HG02943 (cell line): ENCODE results near the gene MYO3B.
"Not testable (repeated sequence)": the region's sequence is repeated elsewhere in the genome, so short reads cannot be mapped to it uniquely, and the experiment has no call there.

Experiments used
- ATAC-seq: cut with Tn5 transposase; IDR thresholded peaks from one replicate; pipeline ENCODE4 v1.9.1; 2021; ENCODE audit warnings: mild to moderate bottlenecking, low read depth, moderate library complexity; ENCODE audit not compliant: unreplicated experiment

MYO3B gene

DNA sequence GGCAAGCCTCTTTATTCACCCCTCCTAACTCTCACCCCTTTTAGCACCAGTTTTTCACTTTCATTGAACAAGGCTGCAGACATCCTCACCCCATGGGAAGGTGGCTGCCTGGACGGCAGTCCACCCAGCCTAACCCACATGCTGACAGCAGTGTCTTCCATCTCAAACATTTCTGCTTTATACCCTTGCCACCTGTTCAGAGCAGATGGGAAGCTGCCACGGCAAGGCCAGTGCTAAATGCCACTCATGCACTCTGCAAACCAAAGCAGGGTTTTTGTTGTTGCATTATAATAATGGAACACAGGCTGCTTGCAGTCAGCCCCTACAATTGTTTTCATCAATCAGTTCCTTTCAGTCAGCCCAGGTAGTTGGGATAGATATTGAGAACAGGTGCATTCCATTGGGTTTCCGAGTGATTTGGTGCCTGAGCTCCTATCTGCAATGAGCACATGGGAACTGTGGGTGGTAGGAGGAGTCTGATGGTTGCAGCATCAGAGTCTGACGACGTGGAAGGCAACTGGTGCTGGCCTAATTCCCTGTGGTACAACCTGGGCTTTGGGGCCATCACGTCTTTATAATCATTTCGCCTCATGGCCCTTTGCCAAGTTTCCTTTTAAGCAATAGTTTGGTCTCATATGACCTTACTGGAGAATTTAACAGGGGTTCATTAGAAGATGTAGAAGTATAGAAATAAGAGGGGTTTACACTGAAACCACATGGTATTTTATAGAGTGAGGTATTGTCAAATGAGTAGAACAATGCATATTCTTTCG, 284.7 kb downstream of the MYO3B start:
- no peak for ATAC-seq

DNA sequence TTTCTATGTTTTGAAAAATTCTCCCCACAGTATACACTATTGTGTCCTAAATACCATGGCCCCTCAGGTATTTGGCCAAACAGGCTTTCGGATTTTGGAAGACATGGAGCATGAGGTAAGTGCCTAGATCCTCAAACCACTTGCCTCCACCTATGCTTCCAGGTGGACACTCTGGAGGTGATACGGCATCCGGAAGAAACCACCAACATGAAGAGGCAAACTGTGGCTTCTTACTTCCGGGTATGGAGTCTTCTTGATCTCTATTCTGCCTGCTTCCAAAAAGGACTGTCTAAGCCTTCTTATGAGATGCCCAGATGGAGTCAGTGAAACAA, 285.2 kb downstream of the MYO3B start:
- no peak for ATAC-seq

DNA sequence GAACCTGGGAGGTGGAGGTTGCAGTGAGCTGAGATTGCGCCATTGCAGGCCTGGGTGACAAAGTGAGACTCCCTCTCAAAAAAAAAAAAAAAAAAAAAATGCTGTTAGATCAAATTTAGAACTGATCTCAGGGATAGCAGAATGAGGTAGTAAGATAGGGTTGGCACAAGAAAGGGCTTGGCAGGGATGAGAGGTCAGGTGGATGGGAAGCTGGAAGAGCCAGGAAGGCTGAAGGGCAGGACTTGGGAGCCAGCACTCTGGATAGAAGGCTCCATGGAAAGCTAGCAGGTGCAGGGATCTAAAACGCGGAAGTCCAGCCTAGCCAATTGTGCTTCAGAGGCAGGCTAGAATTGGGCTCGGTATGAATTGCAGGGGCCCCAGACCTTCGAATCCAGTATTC, 286.3 kb downstream of the MYO3B start:
- no peak for ATAC-seq

- ATAC-seq = no peak
Measured at GRCh38 chr2:170465241-170465640, 287.3 kb downstream of the MYO3B start.

DNA sequence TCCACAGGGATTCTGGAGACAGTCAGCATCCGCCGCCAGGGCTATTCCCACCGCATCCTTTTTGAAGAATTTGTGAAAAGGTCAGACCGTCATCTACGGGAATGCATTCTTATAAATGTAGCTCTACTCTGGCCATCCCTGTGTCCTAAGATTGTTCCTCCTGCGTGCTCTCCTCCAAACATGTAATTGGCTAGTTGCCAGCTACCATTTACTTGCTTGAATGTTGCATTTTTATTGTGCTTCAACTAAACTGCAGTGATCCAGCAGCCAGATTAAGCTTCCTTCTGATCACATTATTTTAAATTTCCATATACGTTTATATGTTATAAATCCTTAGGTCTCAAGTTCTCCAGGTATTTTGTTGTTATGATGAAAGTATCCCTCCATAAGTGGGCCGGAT, 288.7 kb downstream of the MYO3B start:
- no peak for ATAC-seq

DNA sequence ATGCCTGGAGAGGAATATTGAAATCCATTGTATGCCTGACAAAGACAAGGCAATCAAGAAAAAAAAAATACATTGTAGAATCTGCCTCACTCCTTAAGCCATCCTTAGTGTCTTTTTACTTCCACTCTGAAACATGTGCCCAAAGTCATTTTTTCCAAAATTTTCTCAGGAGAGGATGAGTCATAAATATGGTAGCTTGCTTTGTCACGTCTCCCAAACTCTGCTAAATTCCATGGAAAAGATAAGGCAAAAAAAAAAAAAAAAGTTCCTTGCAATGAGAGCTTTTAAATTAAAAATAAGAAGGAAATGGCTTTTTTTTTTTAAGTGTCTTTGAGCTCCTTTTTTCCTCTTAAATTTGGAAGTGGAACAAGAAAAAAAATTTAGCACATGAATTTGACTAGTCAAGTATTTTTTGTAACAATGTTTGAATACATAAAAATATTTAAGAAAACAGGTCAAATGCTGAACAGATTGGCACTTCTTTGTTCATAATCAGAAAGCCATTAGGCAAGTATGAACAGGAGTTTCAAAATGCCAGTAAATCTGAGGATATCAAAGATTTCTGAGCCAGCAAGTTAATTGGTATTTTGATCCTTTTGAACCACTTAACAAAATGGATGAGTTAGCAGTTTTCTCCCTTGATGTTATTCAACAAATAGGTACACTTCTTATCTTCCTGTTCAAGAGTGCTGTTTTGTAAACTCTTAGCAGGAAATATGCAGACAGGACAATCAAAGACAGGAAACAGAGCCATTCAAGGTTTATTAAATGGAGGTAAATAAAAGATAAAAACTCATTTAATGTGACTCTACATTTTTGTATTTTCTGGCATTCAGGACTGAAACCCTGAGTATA, 289.8 kb downstream of the MYO3B start:
- no peak for ATAC-seq

GRCh38 chr2:170468557-170468956, 290.6 kb downstream of the MYO3B start:
- no peak for ATAC-seq

- not testable (repeated sequence) for ATAC-seq
Measured at GRCh38 chr2:170472498-170472897, 294.6 kb downstream of the MYO3B start.

GRCh38 chr2:170475878-170476277, 297.9 kb downstream of the MYO3B start:
- ATAC-seq = no peak

DNA sequence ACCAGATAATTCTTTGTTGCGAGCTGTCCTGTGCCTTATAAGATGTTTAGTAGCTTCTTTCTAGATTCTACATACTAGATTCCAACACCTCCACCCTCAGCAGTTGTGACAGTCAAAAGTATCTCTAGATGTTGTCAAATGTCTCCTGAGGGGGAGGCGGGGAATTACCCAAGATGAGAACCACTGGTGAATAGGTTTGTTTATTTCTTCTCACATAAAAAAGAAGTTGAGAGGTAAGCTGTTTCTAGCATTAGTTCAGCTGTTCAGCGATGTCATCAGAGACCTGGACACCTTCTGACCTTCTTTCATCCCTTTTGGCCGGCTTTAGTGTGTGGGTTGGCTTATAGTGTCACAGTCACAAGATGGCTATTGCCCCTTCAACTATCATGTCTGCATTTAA, 299.7 kb downstream of the MYO3B start:
- no peak for ATAC-seq

DNA sequence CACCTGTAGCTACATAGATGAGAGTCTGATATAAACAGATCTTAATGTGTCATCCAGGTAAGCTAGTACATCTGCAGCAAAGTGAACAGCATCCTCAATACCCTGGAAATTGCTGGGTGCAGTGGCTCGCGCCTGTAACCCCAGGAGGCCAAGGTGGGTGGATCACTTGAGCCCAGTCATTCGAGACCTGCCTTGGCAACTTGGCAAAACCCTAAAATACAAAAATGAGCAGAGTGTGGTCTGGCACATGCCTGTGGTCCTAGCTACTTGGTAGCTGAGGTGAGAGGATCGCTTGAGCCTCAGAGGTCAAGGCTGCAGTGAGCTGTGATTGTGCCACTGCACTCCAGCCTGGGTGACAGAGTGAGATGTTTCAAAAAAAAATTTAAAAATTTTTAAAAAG, 303.3 kb downstream of the MYO3B start:
- ATAC-seq = no peak

DNA sequence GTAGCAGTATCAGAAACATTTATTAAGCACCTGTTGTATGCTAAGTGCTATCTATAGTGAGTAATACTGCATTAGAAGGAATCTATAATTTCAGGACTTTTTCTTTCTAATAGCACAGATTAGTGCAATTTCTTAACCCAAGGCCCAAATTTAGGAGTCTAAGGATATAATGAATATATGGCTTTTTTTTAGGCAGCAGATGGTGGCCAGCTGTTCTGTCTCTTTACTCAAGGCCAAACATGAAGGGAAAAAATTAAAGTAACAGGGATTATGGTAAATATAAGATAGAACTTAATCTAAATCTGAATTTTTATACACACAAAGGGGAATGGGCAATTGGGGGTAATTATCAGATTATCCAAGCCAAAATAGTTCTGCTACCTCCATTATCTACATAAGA, 306.6 kb downstream of the MYO3B start:
- no peak for ATAC-seq

GRCh38 chr2:170485254-170486026, 307.5 kb downstream of the MYO3B start:
- no peak for ATAC-seq

DNA sequence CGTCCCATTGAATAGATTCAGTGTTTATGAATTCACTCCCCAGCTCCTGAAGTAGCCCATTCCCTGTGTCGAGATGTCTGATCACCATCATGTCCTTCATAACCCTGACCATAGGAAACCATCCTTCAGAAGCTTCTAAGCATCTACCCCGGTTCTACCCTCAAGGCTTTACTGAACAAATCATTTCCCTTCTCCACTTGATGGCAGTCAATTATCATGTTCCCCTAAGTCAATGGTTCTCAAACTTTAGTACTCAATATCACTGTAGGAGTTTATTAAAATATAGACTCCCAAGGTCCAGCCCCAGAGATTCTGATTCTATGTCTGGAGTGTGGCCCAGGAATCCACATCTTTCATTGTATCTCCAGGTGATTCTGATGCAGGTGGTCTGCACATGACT, 308.8 kb downstream of the MYO3B start:
- ATAC-seq = no peak

GRCh38 chr2:170488807-170489206, 310.9 kb downstream of the MYO3B start:
- no peak for ATAC-seq

GRCh38 chr2:170492010-170492409, 314.1 kb downstream of the MYO3B start:
- ATAC-seq = no peak

GRCh38 chr2:170493426-170494097, 315.6 kb downstream of the MYO3B start:
- no peak for ATAC-seq

- ATAC-seq = no peak
Measured at GRCh38 chr2:170495896-170496295, 317.9 kb downstream of the MYO3B start.

GRCh38 chr2:170498619-170499018, 320.7 kb downstream of the MYO3B start:
- ATAC-seq = no peak

DNA sequence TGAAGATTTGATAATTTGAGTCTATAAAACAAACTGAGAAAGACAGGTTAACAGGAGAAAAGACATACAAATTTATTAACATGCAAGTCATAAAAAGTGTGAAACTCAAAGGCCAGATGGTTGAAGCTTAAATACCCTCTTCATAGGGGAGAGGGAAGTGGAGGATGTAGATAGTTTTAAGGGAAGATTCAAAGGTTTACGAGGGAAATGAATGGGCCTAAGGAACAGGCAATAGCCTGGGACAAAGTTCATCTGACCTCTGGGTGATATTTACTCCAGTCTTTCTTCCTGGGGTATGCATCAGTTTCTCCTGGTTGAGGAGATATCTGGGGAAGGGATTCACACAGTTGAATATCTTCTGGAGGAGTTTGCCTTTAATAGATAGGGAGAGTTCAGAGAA, 322.2 kb downstream of the MYO3B start:
- ATAC-seq = no peak

- ATAC-seq = no peak
Measured at GRCh38 chr2:170500770-170501169, 322.8 kb downstream of the MYO3B start.
